CD14-positive monocyte (primary cell): Measurements from ENCODE around the gene POLD4. TPM values are rescaled to one million over a fixed set of nuclear protein-coding genes. Genes with fewer than 3 reads are reported as not detected.

Experiments
- DNase-seq, 3 donors: peaks; one replicate each; pipeline ENCODE4 v3.0.0-alpha.2; 2011 to 2022
- H2AFZ ChIP-seq: 2 replicates; pipeline ENCODE4 v1.6.0; 2012; ENCODE audit warnings: mild to moderate bottlenecking, low read depth, low read length, inconsistent platforms; ENCODE audit not compliant: insufficient read depth, poor library complexity, severe bottlenecking
- H3K27ac ChIP-seq, 2 donors: 1 replicate in 1 of 2; 2 replicates in 1 of 2; pipeline ENCODE4 v1.5.1; 2012 to 2013; ENCODE audit warnings: low read length in 2 of 2, control low read depth in 1 of 2, inconsistent platforms in 1 of 2, low read depth in 1 of 2, mild to moderate bottlenecking in 1 of 2
- H3K27me3 ChIP-seq, 2 donors: one replicate each; pipeline versions ENCODE4 v1.6.0 to v1.6.1; 2011 to 2013; ENCODE audit warnings: low read length in 2 of 2; ENCODE audit not compliant: control insufficient read depth in 2 of 2, insufficient read depth in 2 of 2
- H3K36me3 ChIP-seq, 2 donors: replicated peaks in 1 of 2; 1 replicate in 1 of 2; 2 replicates in 1 of 2; pipeline versions ENCODE4 v1.5.1 to v1.6.1; 2012 to 2013; ENCODE audit warnings: low read length in 2 of 2, control low read depth in 1 of 2, inconsistent platforms in 1 of 2, mild to moderate bottlenecking in 1 of 2; ENCODE audit not compliant: insufficient read depth in 2 of 2, control insufficient read depth in 1 of 2
- H3K4me1 ChIP-seq, 2 donors: 1 replicate in 1 of 2; 2 replicates in 1 of 2; pipeline versions ENCODE4 v1.5.1 to v1.6.1; 2012 to 2013; ENCODE audit warnings: low read length in 2 of 2, control low read depth in 1 of 2, inconsistent platforms in 1 of 2, mild to moderate bottlenecking in 1 of 2, moderate library complexity in 1 of 2; ENCODE audit not compliant: insufficient read depth in 2 of 2, control insufficient read depth in 1 of 2
- H3K4me2 ChIP-seq: replicated peaks from 2 replicates; pipeline ENCODE3; 2012; ENCODE audit warnings: low read length, moderate library complexity, mild to moderate bottlenecking; ENCODE audit not compliant: poor library complexity, severe bottlenecking; ENCODE audit errors: extremely low read depth
- H3K4me3 ChIP-seq, 3 experiments: fragments of 200-600 bp in 1 of 3; sonication (generic) in 1 of 3; replicated peaks in 1 of 3; 1 replicate in 2 of 3; 2 replicates in 1 of 3; pipeline ENCODE4 v1.5.1; 2011 to 2013; ENCODE audit warnings: low read length in 3 of 3, mild to moderate bottlenecking in 3 of 3, control low read depth in 2 of 3, low read depth in 2 of 3, inconsistent platforms in 1 of 3, moderate library complexity in 1 of 3
- H3K79me2 ChIP-seq: 2 replicates; pipeline ENCODE4 v1.6.0; 2012; ENCODE audit warnings: mild to moderate bottlenecking, control low read depth, inconsistent platforms, low read length, moderate library complexity; ENCODE audit not compliant: insufficient read depth
- H3K9ac ChIP-seq: 2 replicates; pipeline ENCODE4 v1.6.0; 2017; ENCODE audit warnings: low read length, mild to moderate bottlenecking; ENCODE audit not compliant: insufficient read depth, poor library complexity, severe bottlenecking
- H3K9me3 ChIP-seq, 2 donors: replicated peaks in 1 of 2; 1 replicate in 1 of 2; 2 replicates in 1 of 2; pipeline versions ENCODE4 v1.5.1 to v1.6.1; 2012 to 2013; ENCODE audit warnings: low read length in 2 of 2, control low read depth in 1 of 2; ENCODE audit not compliant: control insufficient read depth in 1 of 2, insufficient read depth in 1 of 2
- H4K20me1 ChIP-seq: 2 replicates; pipeline ENCODE4 v1.6.0; 2012; ENCODE audit warnings: mild to moderate bottlenecking, low read length, control low read depth, moderate library complexity; ENCODE audit not compliant: insufficient read depth
- H3K27ac Mint-ChIP-seq, 7 donors: one replicate each; pipeline ENCODE4 v1.8.0; 2020; ENCODE audit warnings: mild to moderate bottlenecking in 7 of 7, mixed read lengths in 7 of 7, moderate library complexity in 6 of 7, inconsistent platforms in 2 of 7
- H3K27me3 Mint-ChIP-seq, 3 donors: one replicate each; pipeline ENCODE4 v1.8.0; 2021 to 2022; ENCODE audit warnings: low read depth in 3 of 3, mild to moderate bottlenecking in 3 of 3, mixed read lengths in 3 of 3, moderate library complexity in 3 of 3, inconsistent platforms in 1 of 3
- H3K36me3 Mint-ChIP-seq, 2 donors: one replicate each; pipeline ENCODE4 v1.8.0; 2020; ENCODE audit warnings: mixed read lengths in 2 of 2, inconsistent platforms in 1 of 2, mild to moderate bottlenecking in 1 of 2
- H3K4me1 Mint-ChIP-seq: one replicate; pipeline ENCODE4 v1.8.0; 2020; ENCODE audit warnings: mild to moderate bottlenecking, mixed read lengths
- H3K4me3 Mint-ChIP-seq, 2 donors: one replicate each; pipeline ENCODE4 v1.8.0; 2020; ENCODE audit warnings: mild to moderate bottlenecking in 2 of 2, mixed read lengths in 2 of 2, moderate library complexity in 1 of 2
- H3K9me3 Mint-ChIP-seq, 7 donors: one replicate each; pipeline ENCODE4 v1.8.0; 2020 to 2022; ENCODE audit warnings: mixed read lengths in 7 of 7, mild to moderate bottlenecking in 6 of 7, moderate library complexity in 6 of 7, inconsistent platforms in 2 of 7
- CTCF ChIP-seq: fragments of 200-600 bp; IDR thresholded peaks from one replicate; pipeline ENCODE4 v1.8.0; 2022; ENCODE audit warnings: antibody characterized with exemption, mild to moderate bottlenecking
- WGBS: methylation state at CpG from one replicate; pipeline ENCODE4 v1.1.5; 2013; ENCODE audit warnings: missing lambda C conversion rate; ENCODE audit not compliant: insufficient coverage; 5-methylcytosine and 5-hydroxymethylcytosine counted together
- intact Hi-C, 2 donors: fragments of 100-400 bp; cut with micrococcal nuclease; formaldehyde crosslinking; loops; one replicate each; pipeline versions ENCODE4 v1.15.0 to v1.15.1; 2023
- polyA plus RNA-seq, 3 donors: library from polyadenylated mRNA; depleted of rRNA in 1 of 3; unstranded in 2 of 3; stranded (reverse) in 1 of 3; fragments of 300-500 nt in 2 of 3; fragments of >200 nt in 1 of 3; fragmentation: Illumina TruSeq in 2 of 3; gene quantifications; 1 replicate in 2 of 3; 2 replicates in 1 of 3; pipeline ENCODE4 v1.2.3, GENCODE V29; 2012 to 2021
- small RNA-seq: library from RNA; depleted of rRNA; stranded (forward); fragments of <200 nt; gene quantifications from one replicate; pipeline ENCODE3, GENCODE V24; 2012; ENCODE audit warnings: low read depth; ENCODE audit not compliant: insufficient read length

POLD4 gene
- polyA plus RNA-seq, 3 donors, result 157 to 205 (median 176) TPM

DNA sequence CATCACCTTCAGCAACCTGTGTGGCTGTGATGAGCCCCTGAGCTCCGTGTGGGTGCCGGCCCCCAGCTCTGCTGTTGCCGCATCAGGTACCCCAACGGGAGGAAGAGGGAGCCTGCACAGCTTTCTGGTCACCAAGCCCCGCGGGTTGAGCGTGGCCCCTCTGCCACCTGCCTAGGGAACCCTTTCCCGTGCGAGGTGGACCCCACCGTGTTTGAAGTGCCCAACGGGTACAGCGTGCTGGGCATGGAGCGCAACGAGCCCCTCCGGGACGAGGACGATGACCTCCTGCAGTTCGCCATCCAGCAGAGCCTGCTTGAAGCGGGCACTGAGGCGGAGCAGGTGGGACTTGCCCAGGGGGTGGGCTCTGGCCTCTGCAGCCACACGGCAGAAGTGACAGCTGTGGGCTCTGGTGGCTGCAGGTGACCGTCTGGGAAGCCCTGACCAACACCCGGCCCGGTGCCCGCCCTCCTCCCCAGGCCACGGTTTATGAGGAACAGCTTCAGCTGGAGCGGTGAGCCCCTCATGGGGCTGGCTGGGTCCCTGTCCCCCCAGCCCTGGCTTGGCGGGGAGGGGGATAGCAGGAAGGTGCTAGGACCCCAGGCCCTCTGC is 51.9 kb downstream of the POLD4 start:
- Histone ChIP-seq H3K9ac (no peak overlapping the region), H2AFZ (no peak overlapping the region), H3K4me3 (peak overlapping the region in 1 of 3 experiments; percentile 86), H3K4me2 (peak overlapping the region; percentile 94), H3K9me3 (no peaks in the 10 kb centered on the region), H3K27ac (peak overlapping the region; percentile 64 to 78), H4K20me1 (peaks cover 88% of the 10 kb centered on the region), H3K27me3 (no peaks in the 10 kb centered on the region), H3K4me1 (peaks cover 44 to 64% of the 10 kb centered on the region in 2 donors), H3K79me2 (peaks cover 69% of the 10 kb centered on the region), H3K36me3 (peaks cover 56 to 59% of the 10 kb centered on the region in 2 donors)
- DNase-seq, result peak in 1 of 3 donors; percentile 2
- Mint-ChIP-seq H3K4me3 (no peak overlapping the region), H3K27ac (peak overlapping the region in 3 of 7 donors; percentile 35 to 89 (median 75)), H3K36me3 (peaks cover 46 to 71% of the 10 kb centered on the region in 2 donors), H3K4me1 (peaks cover 61% of the 10 kb centered on the region), H3K27me3 (no peaks in the 10 kb centered on the region), H3K9me3 (peaks cover 0 to under 1% (median 0%) of the 10 kb centered on the region in 7 donors)
- intact Hi-C loops, result loop anchor here in 1 of 2 donors (5.0 kb wide), 1 partner anchor 34 kb away; the partner anchor contains the start of gene GRK2
- TF ChIP-seq CTCF, result no peak
- 91% methylated on average over 27 of the region's 28 CpGs for WGBS

Small RNA genes within 50 kb of the gene (small RNA-seq; reads per million reads assigned to genes)
- gene RN7SKP239 (not detected), gene RNU6-1238P (not detected)

Other genes starting within 250 kb of the POLD4 start
- 10 to 100 TPM in 1 of 3 donors, 1 to 10 TPM in 2; 2.6 to 98.9 (median 3.9) TPM for gene KDM2A, start 234.3 kb downstream of the POLD4 start, polyA plus RNA-seq
- 100 to 1,000 TPM in 1 of 3 donors, 10 to 100 TPM in 2; 34.9 to 777 (median 43.0) TPM for gene GRK2, start 87.1 kb downstream of the POLD4 start, polyA plus RNA-seq
- gene ANKRD13D, start 64.2 kb downstream of the POLD4 start, polyA plus RNA-seq, result 100 to 1,000 TPM in 1 of 3 donors, 10 to 100 TPM in 1, 1 to 10 TPM in 1; 9.1 to 389 (median 10.3) TPM
- 10 to 100 TPM in 1 of 3 donors, 1 to 10 TPM in 2; 3.6 to 23.3 (median 5.8) TPM for gene SSH3, start 50.0 kb downstream of the POLD4 start, polyA plus RNA-seq
- gene CLCF1, start 20.1 kb upstream of the POLD4 start, polyA plus RNA-seq, result 10 to 100 TPM in 1 of 3 donors, under 1 TPM in 2; 0.44 to 14.8 (median 0.94) TPM
- gene RAD9A, start 38.4 kb upstream of the POLD4 start, polyA plus RNA-seq, result 10 to 100 TPM in 1 of 3 donors, 1 to 10 TPM in 2; 3.7 to 31.7 (median 3.8) TPM
- 100 to 1,000 TPM; 209 to 551 (median 461) TPM for gene PPP1CA, start 48.3 kb upstream of the POLD4 start, polyA plus RNA-seq
- 10 to 100 TPM; 68.6 to 72.9 (median 71.6) TPM for gene TBC1D10C, start 50.5 kb upstream of the POLD4 start, polyA plus RNA-seq
- gene CARNS1, start 62.1 kb upstream of the POLD4 start, polyA plus RNA-seq, result under 1 TPM in 1 of 3 donors, not detected in 2; 0.09 TPM
- 100 to 1,000 TPM in 1 of 3 donors, 10 to 100 TPM in 2; 51.6 to 101 (median 53.8) TPM for gene RPS6KB2, start 74.9 kb upstream of the POLD4 start, polyA plus RNA-seq
- gene PTPRCAP, start 84.1 kb upstream of the POLD4 start, polyA plus RNA-seq, result 10 to 100 TPM in 1 of 3 donors, 1 to 10 TPM in 2; 2.1 to 14.3 (median 2.8) TPM
- 100 to 1,000 TPM; 105 to 151 (median 106) TPM for gene CORO1B, start 89.9 kb upstream of the POLD4 start, polyA plus RNA-seq
- gene GPR152, start 99.2 kb upstream of the POLD4 start, polyA plus RNA-seq, result not detected
- gene CABP4, start 101.8 kb upstream of the POLD4 start, polyA plus RNA-seq, result 1 to 10 TPM in 1 of 3 donors, under 1 TPM in 1, not detected in 1; 0.28 to 1.7 TPM
- gene TMEM134, start 115.7 kb upstream of the POLD4 start, polyA plus RNA-seq, result 100 to 1,000 TPM in 1 of 3 donors, 10 to 100 TPM in 2; 67.4 to 104 (median 76.8) TPM
- 100 to 1,000 TPM in 1 of 3 donors, 10 to 100 TPM in 2; 76.7 to 132 (median 99.3) TPM for gene AIP, start 129.5 kb upstream of the POLD4 start, polyA plus RNA-seq
- gene PITPNM1, start 151.8 kb upstream of the POLD4 start, polyA plus RNA-seq, result 100 to 1,000 TPM in 1 of 3 donors, 10 to 100 TPM in 2; 11.7 to 122 (median 22.2) TPM
- 10 to 100 TPM; 47.8 to 80.2 (median 78.5) TPM for gene CDK2AP2, start 154.6 kb upstream of the POLD4 start, polyA plus RNA-seq
- not detected for gene CABP2, start 169.9 kb upstream of the POLD4 start, polyA plus RNA-seq
- 1,000 to 10,000 TPM in 2 of 3 donors, 100 to 1,000 TPM in 1; 853 to 1,483 (median 1,250) TPM for gene GSTP1, start 230.3 kb upstream of the POLD4 start, polyA plus RNA-seq